ENCODE measurements around the gene DCST2. TPM values are rescaled to one million over a fixed set of nuclear protein-coding genes. Genes with fewer than 3 reads are reported as not detected.

DCST2 gene
- total RNA-seq, 1 experiment from 2014 or later: not detected

- DNase-seq (ENCODE audit: low read depth): no peak
Observed at GRCh38 chr1:155069551-155070157, 36.1 kb upstream of the DCST2 start.

GRCh38 chr1:155068599-155068998, 35.0 kb upstream of the DCST2 start:
- DNase-seq (ENCODE audit: low read depth): no peak

GRCh38 chr1:155066777-155067176, 33.2 kb upstream of the DCST2 start:
- DNase-seq (ENCODE audit: low read depth): no peak

GRCh38 chr1:155064832-155065429, 31.4 kb upstream of the DCST2 start:
- no peak for DNase-seq (ENCODE audit: low read depth)

- peak; percentile 49 for DNase-seq (ENCODE audit: low read depth)
Observed at GRCh38 chr1:155064111-155064831, 30.7 kb upstream of the DCST2 start.

- DNase-seq (ENCODE audit: low read depth): peak; percentile 87
Observed at GRCh38 chr1:155063550-155064110, 30.0 kb upstream of the DCST2 start, which contains the start of gene EFNA4. TSS of gene EFNA4 (plus strand) at chr1:155063740. CDS start at chr1:155063824, 84 bp downstream.

GRCh38 chr1:155062702-155063411, 29.3 kb upstream of the DCST2 start:
- DNase-seq (ENCODE audit: low read depth): peak; percentile 22

GRCh38 chr1:155062151-155062686, 28.6 kb upstream of the DCST2 start:
- DNase-seq (ENCODE audit: low read depth): no peak

GRCh38 chr1:155061381-155062150, 28.0 kb upstream of the DCST2 start:
- peak; percentile 86 for DNase-seq (ENCODE audit: low read depth)

- DNase-seq (ENCODE audit: low read depth): no peak
Observed at GRCh38 chr1:155060736-155061135, 27.2 kb upstream of the DCST2 start.

GRCh38 chr1:155057788-155058211, 24.2 kb upstream of the DCST2 start:
- no peak for DNase-seq (ENCODE audit: low read depth)

- no peak for DNase-seq (ENCODE audit: low read depth)
Observed at GRCh38 chr1:155057104-155057503, 23.5 kb upstream of the DCST2 start.

- no peak for DNase-seq (ENCODE audit: low read depth)
Observed at GRCh38 chr1:155053531-155054105, 20.0 kb upstream of the DCST2 start.

- peak; percentile 28 for DNase-seq (ENCODE audit: low read depth)
Observed at GRCh38 chr1:155052439-155053395, 19.1 kb upstream of the DCST2 start.

GRCh38 chr1:155051777-155052398, 18.3 kb upstream of the DCST2 start:
- DNase-seq (ENCODE audit: low read depth): peak; percentile 61

- no peak for DNase-seq (ENCODE audit: low read depth)
Observed at GRCh38 chr1:155051342-155051776, 17.8 kb upstream of the DCST2 start.

GRCh38 chr1:155050560-155051341, 17.2 kb upstream of the DCST2 start, which contains the start of gene ADAM15:
TSS of gene ADAM15 (plus strand) at chr1:155051316. CDS start at chr1:155051387, 71 bp downstream.
- DNase-seq (ENCODE audit: low read depth): peak; percentile 78
